Measurements from ENCODE around the gene ADCY5. TPM values are rescaled to one million over a fixed set of nuclear protein-coding genes. Genes with fewer than 3 reads are reported as not detected.

Gene ADCY5
- total RNA-seq, 1 donor from 2014 or later: 27.8 TPM

DNA sequence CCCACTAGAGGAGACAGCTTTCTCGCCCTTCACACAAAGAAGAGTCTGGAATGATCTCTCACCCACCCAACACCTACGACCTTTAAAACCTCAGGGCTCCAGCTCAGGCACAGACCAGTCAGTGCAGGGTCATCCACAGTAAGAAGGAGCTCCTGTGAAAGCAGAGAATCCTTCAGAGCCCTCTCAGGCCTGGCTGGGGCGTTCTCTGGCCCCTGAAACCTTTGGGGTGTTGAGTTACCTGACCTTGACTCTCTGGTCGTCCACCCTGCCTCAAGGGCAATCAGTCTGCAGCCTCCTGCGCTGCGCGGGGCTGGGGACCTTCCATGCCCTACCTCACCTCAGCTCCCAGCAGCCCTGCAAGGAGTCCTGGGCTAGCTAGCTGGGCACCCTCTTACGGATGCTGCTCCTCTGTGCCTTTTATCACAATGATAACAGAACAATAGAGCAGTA, 106.2 kb downstream of the ADCY5 start:
- DNase-seq (ENCODE audit: low spot score): no peak

DNA sequence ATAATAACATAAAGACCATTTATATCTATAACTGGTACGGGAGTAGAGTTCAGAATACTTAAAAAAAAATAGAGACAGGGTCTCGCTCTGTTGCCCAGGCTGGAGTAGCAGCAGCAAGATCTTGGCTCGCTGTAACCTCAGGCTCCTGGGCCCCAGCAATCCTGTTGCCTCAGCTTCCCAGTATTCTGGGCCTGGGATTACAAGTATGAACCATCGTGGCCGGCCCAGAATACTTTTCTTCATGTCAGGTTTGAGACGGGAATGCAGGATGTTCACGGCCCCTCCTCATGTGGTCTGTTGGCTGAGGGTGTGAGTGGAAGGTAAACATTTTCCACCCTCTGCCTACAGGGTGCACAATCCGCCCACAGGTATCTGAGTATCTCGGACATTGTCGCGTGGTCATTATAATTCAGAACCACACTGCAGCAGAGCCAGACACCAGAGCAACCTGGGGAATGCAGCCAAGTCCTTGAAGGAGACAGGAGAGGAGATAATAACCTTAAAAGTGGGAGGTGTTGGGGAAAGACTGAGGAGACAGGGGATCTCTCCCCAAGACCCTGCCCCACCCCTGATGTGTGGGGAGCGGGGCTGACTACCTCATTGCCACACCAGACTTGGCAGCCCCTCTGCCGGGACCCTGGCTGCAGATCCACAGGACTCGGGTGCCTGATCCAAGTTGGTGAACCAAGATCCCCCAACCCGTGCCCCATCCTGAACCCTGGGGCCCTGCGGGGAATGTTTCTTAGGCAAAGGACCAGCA, 106.8 kb downstream of the ADCY5 start:
- no peak for DNase-seq (ENCODE audit: low spot score)

DNA sequence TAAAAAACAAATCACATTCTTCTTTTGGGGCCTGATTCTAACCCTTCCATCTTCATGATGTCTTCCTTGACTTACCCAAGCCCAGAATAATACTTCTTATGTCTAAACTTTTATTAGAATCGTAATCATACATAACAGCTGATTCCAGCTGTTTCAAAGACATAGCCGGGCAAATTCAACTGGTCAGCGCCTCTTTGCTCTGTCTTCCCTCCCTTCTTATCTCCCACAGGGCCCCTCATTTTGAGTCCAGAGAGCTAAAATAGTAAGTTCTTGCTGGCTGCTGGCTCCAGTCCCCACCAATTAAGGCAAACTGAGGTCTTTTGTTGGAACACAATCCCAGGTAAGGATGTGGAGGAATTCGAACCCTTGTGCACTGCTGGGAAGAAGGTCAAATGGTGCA, 108.6 kb downstream of the ADCY5 start:
- no peak for DNase-seq (ENCODE audit: low spot score)

DNA sequence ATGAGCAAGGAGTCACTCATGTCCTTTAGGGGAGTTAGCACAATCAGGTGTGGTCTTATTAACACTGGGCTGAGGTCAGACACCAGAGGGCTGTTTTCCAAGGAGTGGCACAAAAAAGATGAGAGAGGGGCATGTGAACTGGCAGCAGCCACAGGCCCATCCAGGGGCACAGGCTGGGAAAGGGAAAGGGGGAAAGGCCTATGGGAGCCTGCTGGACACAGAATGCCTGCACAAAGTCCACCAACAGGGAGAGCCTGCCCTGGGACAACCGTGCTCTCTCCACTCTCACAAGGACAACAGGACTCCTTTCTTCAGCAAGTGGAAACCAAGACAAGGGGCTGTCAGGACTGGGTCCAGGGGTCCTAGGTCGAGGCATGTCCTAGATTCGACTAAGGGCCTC, 109.6 kb downstream of the ADCY5 start:
- DNase-seq (ENCODE audit: low spot score): no peak

DNA sequence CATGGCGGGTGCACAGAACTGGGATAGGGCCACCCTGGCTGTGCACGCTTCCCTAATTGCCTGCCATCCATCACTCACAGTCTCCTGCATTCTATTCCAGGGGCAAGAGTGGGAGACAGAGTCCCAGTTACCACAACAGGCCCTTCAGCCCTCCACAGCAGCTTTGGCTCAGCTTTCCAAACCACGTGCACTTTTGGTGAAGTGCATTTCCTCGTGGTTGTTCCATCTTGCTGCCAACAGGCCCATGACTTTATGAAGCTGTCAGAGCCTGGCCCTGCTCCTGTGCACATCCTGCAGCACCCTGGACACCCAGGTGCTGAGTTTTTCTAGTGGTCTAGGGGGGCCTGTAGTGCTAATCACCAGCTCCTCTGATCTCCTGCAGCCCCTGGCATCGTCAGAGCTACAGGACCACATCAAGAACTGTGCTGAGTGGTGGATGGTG, 110.2 kb downstream of the ADCY5 start:
- no peak for DNase-seq (ENCODE audit: low spot score)

DNA sequence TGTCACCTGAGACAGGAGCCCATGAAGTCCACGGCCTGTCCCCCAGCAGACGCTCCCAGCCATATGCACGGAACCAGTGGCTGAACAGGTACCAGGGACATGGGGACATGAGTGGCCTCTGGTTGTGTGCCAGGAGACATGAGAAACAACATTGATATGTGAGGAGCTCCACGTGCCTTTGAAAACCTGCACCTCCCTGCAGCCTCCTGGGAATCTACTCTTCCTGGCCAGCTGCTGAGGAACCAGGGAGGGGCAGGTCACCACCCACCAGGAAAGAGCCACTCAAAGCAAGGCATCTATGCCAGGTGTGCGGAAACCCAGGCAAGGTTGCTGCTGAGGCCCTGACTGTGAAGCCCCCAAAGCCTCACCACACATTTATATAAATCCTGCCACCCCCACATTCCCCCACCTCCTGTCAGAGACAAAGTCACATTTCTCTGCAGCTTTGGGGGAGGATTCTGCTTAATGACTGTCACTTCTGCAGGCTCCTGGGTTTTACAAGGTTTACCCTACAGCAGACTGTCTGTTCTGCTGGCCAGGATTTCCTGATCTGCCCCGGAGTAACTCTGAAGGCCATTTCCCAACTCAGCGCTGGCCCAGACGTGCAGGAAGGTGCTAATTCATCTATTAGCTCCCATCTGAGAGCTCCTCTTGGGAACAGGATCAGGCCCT, 110.8 kb downstream of the ADCY5 start:
- no peak for DNase-seq (ENCODE audit: low spot score)

DNA sequence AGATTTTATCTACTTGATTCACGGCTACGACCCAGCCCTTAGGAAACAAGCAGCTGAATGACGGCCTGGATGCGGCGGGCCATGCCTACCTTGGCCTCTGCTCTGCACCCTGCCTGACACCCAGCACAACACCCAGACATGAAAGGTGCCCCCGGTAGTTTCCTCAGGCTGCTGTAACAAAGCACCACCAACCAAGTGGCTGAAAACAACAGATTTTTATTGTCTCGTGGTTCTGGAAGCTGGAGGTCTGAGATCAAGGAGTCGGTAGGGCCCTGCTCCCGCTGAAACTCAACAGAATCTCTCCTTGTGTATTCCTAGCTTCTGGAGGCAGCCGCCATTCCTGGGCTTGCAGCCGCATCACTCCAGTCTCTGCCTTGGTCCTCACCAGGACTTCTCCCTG, 111.7 kb downstream of the ADCY5 start:
- DNase-seq (ENCODE audit: low spot score): no peak

DNA sequence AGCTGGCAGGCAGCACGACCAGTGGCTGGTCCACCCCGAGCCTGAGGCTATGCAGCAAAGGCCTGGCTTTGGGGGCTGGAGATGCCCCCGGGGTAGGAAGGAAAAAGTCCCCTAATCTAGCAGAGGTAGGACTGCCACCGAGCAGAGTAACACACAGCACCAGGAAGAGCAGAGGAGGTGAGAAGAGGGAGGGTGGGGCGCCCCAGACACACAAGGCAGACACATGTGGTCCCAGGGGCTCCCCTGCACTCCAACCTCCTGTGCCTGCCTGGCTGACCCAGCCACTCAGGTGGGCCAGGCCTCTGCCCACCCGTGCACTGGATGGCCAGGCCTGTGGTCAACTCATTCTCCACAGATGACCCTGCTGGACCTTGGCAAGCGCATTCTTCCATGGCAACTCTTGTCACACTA, 112.4 kb downstream of the ADCY5 start:
- no peak for DNase-seq (ENCODE audit: low spot score)

DNA sequence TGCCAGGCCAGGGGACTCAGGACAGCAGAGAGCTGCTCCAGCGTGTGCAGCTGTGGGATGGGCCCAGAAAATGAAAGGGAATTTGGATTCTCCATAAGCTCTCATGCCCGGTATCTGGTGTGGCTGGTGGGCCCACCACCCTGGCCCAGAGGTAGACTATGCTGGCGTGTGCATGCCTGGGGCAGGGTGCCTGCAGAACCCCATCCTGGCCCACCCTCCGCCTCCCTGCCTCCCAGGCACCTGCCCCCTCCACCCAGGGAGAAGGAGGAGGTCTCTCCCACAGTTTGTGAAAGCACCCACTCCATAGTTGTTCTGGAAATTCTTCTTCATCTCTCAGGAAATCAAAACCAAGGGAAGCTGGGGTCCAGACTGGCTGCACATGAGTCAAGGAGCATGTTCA, 112.9 kb downstream of the ADCY5 start:
- no peak for DNase-seq (ENCODE audit: low spot score)

DNA sequence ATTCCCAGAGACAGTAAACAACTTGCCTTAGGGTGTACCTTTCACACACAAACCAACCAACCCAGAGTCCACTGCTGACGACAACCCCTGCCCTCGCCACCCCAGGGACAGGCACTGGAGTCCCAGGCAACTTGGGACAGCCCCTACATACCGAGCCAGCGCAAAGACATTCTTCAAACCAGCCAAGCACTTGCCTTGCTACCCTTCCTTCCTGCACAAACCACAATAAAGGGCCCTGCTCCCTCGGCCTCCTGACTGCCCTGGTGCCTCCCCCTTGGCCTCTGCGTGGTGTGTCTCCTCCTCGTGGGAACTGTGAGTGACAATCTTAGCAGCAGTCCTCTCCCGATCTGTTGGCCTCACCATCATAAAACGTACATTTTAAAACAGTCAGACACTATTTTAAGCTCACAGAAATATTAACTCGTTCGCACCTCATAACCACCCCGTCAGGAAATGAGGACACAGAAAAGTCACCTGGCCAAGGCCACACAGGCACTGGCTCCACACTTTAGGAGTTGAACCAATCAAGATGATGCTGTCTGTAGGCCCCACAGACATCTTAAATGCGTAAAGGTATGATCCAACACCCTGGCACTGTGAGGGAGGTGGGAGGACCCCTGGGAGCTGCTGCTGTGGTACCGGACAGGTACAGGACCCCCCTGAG, 113.8 kb downstream of the ADCY5 start:
- DNase-seq (ENCODE audit: low spot score): no peak

DNA sequence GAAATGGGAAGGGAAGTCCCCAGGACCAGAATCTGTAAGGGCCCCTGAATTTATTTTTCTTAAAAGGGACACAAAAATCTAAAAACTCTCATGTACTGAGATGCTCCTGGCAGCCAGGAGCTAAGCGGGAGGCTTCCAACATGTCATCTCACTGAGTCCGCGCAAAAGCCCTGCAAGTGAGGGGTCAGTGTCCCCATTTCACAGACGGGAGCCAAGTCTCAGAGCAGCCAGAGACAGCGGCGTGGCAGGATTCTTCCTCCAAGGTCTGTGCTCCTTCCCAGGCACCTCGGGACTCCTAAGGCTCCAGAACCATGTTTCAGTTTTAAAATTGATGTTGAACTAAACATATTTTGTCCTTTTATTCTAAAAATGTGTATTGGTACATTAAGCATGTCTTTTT, 114.8 kb downstream of the ADCY5 start:
- no peak for DNase-seq (ENCODE audit: low spot score)

DNA sequence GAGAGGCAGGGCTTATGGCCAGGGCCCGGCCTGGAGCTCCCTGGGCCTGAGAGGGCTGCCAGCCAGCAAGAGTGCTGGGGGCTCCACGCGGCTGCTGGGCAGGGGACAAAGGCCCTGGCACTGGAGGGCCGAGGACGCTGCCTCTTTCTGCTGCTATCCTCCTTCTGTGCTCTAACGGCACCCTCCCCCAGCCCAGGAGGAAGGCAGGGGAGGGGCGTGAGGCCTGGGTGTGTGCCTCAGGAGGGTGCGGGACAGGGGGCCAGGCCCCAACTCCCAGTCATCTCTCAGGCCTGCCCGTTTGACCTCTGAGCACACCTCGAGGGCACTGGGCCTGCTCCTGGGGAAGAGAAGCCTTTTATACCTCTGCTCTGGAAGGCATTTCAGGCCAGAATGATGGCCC, 115.5 kb downstream of the ADCY5 start:
- no peak for DNase-seq (ENCODE audit: low spot score)

DNA sequence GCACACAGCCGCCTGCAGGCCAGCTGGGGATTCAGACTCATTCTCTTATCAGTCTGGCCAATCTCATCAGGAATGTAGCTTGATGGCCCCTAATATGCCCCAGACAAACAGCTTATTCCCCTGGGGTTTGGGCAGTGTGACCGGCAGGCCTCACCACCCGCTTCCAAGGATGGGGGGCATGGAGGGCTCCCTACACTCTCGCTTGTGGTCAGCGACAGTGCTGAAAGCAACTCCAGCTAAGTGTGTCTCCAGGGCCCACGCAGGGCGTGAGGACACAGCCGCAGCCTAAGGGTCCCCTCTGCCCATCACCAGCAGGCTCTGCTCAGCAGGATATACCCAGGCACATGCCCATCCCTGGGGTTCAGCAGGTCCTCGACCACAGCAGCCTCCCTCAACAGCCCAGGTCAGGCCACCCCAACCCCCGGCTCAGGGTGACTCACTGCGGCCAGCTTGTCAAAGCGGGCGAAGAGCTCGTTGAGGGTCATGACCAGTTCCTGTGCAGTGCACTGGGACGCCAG, 116.7 kb downstream of the ADCY5 start:
- DNase-seq (ENCODE audit: low spot score): no peak

DNA sequence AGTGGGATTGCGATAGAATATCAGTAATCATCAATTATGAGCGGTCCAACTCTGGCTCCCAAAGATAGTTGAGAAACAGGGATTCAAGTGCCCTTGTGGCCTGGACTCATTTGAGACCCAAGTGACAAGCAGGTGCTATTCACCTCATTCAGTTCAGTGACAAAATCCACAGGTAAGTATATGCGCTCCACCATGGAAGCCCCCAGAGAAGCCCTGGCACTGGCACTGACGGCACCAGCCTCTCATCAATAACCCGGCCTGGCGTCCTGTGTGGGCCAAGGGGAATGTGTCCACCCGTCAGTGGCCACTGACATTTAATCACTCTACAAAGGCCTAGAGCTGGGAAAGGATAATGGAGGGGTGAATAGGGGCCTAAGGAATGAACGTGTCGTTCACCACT, 117.2 kb downstream of the ADCY5 start:
- DNase-seq (ENCODE audit: low spot score): no peak

DNA sequence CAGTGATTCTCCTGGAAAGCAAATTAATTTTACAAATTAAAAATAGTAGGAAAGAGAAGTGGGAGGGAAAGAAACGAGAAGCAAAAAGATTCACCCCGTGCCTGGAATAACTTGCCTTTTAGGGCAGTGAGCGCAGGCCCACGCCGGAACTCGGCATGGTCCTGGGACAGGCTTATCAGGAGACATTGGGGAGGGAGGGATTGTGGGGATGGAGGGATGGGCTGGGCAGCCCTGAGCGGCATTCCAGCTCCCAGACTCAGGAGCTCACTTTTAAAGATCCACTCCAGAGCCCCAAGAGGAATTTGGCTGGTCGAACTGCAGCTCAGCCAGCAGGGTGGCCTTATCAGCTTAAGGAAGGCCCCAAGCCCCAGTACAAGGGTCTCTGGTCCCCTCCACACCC, 117.9 kb downstream of the ADCY5 start:
- DNase-seq (ENCODE audit: low spot score): no peak

DNA sequence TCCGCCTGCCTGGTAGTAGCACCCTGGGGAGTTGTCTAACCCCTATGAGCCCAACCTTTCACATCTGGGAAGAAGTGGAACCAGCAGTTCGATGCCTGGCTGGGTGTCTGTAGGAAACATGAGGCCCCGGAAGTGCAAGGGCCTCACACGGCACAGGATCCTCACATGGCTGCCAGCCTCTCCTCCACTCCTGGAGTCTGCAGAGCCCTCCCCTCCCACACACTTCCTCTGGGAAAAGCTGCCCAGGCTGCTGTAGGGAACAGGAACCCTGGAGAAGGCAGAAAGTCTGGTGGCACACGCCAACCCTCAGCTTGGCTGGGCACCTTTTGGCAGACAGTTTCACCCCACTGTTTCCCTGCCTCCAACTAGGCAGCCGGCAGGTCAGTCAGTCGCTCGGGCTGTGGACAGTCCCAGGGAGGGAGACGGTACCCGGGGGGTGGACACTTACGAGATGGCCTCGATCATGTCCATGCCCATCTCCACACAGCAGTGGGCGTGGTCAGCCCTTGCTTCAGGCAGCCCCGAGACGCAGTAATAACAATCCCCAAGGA, 118.4 kb downstream of the ADCY5 start:
- no peak for DNase-seq (ENCODE audit: low spot score)

DNA sequence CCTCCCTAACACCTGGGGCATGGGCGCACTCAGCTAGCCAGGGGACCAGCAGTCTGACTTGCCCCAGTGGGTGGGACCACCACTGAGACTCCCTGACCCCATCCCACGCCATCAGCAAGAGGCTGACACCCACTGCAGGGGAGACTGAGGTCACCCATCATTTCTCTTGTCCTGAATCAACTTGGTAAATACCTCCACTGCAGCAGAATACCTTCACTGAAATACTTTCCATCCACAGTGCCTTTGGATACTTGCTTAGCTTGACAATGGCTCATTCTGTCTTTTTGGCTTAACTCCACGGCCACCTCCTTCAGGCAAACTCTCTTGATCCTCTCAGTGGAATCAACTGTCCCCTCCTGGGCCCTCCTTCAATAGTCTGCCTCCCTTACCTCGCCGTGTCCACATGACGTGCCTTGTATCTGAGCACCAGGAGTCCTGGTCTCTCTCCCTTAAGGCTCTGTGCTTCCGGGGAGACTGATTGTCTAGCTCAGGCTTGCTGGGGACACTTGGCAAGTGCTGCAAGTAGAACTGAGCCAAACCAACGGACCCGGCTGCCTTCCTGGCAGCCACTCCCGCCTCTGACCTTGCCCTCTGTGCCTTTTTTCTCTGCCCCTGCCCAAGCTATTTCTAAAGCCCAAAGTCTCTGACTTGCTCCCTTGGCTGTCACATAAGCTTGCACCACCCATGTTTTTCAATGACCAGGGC, 119.1 kb downstream of the ADCY5 start:
- no peak for DNase-seq (ENCODE audit: low spot score)

DNA sequence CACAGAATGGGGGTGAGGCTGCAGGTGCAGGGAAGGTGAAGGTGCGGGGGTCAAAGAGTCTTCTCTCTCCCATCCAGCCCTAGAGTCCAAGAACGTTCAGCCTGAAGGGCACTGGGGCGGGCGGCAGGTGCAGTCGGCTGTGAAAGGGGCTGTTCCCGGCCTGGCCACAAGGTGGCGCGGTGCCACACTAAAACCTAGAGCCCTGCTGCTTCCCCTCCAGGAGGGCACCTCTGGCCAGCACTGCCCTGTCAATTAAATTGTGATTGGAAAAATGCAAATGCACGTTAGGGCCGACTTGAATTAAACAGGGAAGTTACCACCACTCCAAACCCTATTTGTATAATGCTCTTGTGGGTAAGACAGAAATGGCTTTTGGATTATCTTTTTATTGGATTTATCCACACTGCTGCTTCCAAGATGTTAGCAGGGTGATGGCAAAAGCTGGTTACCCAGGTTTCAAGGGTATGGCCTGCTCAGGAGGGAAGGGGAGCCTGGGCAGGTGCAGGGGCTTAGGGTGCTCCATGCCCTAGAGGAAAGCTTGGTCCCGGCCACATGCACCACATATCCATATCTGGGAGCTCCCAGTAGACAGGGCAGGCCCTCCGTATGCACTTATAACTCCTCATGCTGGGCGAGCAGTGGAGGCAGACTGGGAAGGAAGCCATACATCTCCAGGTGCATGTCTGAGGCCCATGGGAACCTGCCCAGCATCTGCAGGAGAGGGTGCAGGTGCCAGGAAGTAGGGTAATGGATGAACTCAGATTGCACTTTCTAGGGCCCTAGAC, 119.8 kb downstream of the ADCY5 start:
- peak; percentile 85 for DNase-seq (ENCODE audit: low spot score)

DNA sequence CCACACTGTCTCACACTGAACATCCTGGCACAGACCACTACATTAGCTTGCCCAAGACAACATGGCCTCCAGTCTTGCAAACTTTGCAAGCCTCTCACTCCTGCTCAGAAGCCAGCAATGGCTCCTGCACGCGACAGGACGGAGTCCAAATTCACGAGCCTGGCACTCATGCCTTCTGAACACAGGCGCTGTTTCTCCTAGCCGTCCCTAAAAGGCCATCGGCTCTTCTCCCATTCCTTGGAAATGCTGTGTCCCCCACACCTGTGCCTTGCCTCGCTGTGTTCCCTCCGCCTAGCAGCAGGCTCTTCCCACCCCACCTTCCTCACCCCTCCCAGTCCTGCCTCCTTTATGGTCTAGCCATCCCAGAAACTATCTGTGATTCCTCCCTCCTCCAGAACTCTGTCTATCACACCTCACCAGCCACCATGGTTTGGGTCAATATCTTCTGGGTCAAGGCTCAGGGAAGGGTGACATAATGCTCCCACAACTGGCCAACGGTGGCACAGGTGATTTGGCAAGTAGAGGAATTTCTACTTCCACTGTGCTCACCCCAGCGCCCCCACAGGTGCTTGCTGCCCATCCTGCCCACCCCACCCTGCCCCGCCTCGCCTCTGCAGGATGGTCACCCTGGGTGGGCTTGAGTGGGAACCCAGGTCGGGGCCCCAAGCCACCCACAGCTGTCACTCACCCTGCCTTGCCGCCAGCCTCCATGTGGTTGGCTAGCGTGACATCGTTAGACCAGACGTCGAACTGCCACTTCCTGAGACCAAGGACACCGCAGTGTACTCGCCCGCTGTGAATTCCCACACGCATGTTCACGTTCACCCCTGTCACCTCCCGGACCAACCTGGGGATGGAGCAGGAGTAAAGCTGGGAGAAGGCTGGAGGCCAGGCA, 120.7 kb downstream of the ADCY5 start:
- DNase-seq (ENCODE audit: low spot score): no peak

DNA sequence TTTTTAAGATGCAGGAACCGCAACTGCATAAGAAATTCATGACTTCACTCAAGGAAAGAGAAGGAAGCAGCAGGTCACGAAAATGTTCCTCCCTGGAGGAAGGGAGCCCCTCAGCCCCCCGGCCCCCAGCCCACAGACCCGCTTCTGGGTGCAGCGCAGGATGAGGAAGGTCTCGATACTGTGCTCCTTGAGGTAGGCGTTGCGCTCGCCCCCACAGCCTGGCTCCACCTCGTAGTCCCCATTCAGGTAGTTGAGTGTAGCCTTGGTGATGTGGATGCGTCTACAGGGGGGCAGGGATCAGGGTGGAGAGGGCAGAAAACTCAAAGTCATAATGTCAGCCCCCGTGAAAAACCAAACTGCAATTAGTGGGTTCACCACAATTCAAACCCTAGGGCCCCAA, 121.4 kb downstream of the ADCY5 start:
- no peak for DNase-seq (ENCODE audit: low spot score)

Data from ureter (tissue), 1 donor.